CD4-positive, alpha-beta T cell treated with Interleukin-6 at 100 ng/mL for 8 hours (primary cell): Measurements from ENCODE around the gene SNAPC2.
A peak's percentile ranks its signal among the peaks of the same experiment; 100 is the strongest.
"Not testable (repeated sequence)": the region's sequence is repeated elsewhere in the genome, so short reads cannot be mapped to it uniquely, and the experiment has no call there.

Experiments
- DNase-seq: peaks from one replicate; pipeline ENCODE4 v3.0.0-alpha.2; 2020; ENCODE audit warnings: mixed read lengths, low spot score

SNAPC2 gene

GRCh38 chr19:7888145-7888825 lies 31.9 kb upstream of the SNAPC2 start, which contains the start of gene LRRC8E:
Gene LRRC8E (plus strand): TSS chr19:7888510. CDS start chr19:7895604, 7,094 bp downstream.
- no peak for DNase-seq

- DNase-seq, result no peak
Measured at GRCh38 chr19:7888826-7889217, 31.3 kb upstream of the SNAPC2 start.

GRCh38 chr19:7893362-7894101 lies 26.6 kb upstream of the SNAPC2 start:
- not testable (repeated sequence) for DNase-seq

- no peak for DNase-seq
Measured at GRCh38 chr19:7894612-7895309, 25.4 kb upstream of the SNAPC2 start.

- DNase-seq, result no peak
Measured at GRCh38 chr19:7895565-7895964, 24.6 kb upstream of the SNAPC2 start.

- no peak for DNase-seq
Measured at GRCh38 chr19:7897292-7897691, 22.8 kb upstream of the SNAPC2 start.

GRCh38 chr19:7898967-7899366 lies 21.2 kb upstream of the SNAPC2 start:
- DNase-seq, result no peak

- DNase-seq, result no peak
Measured at GRCh38 chr19:7899751-7900378, 20.3 kb upstream of the SNAPC2 start.

GRCh38 chr19:7900401-7900870 lies 19.7 kb upstream of the SNAPC2 start:
- DNase-seq, result no peak

GRCh38 chr19:7900931-7901330 lies 19.2 kb upstream of the SNAPC2 start:
- DNase-seq, result no peak

- DNase-seq, result no peak
Measured at GRCh38 chr19:7901337-7901736, 18.8 kb upstream of the SNAPC2 start.

- DNase-seq, result no peak
Measured at GRCh38 chr19:7902796-7903243, 17.3 kb upstream of the SNAPC2 start.

GRCh38 chr19:7903244-7904073 lies 16.7 kb upstream of the SNAPC2 start, which contains the start of gene MAP2K7:
Gene MAP2K7 (plus strand): TSS chr19:7903877. CDS start chr19:7903945, 68 bp downstream.
- DNase-seq, result peak; percentile 100

GRCh38 chr19:7904074-7905020 lies 15.8 kb upstream of the SNAPC2 start:
- peak; percentile 58 for DNase-seq

- DNase-seq, result no peak
Measured at GRCh38 chr19:7905268-7905667, 14.9 kb upstream of the SNAPC2 start.

- DNase-seq, result no peak
Measured at GRCh38 chr19:7905859-7906258, 14.3 kb upstream of the SNAPC2 start.

GRCh38 chr19:7907122-7907521 lies 13.0 kb upstream of the SNAPC2 start:
- no peak for DNase-seq

GRCh38 chr19:7907544-7907943 lies 12.6 kb upstream of the SNAPC2 start:
- DNase-seq, result no peak

GRCh38 chr19:7908078-7908699 lies 11.9 kb upstream of the SNAPC2 start:
- no peak for DNase-seq
